HCT116 (cell line): Measurements from ENCODE around the gene WFDC12. TPM values are rescaled to one million over a fixed set of nuclear protein-coding genes. Genes with fewer than 3 reads are reported as not detected.

Experiments
- ATAC-seq: fragments of 200-7000 bp; cut with Tn5 transposase; 2 replicates; pipeline ENCODE4 v1.9.1; 2020; ENCODE audit warnings: mild to moderate bottlenecking, moderate library complexity
- BruUV-seq: library from RNA; stranded (reverse); fragments of 400-500 nt; replicated peaks from 2 replicates; lab custom pipeline; 2021; lab: Mats Ljungman, UMichigan
- CTCF ChIA-PET: fragments of 300-600 bp; sonication (Branson Sonifier 250); formaldehyde crosslinking; loops from one replicate; lab custom pipeline; 2021; ENCODE audit warnings: antibody characterized with exemption; lab: Charles Lee
- POLR2A ChIA-PET: fragments of 300-600, 350-600 bp; sonication (Branson Sonifier 250); formaldehyde crosslinking; loops from one replicate; lab custom pipeline; 2021; ENCODE audit warnings: antibody characterized with exemption; lab: Charles Lee
- RAD21 ChIA-PET, 2 experiments: fragments of 300-600 bp; sonication (Branson Sonifier 250); formaldehyde crosslinking; loops; one replicate each; lab custom pipeline; 2023; ENCODE audit warnings: low total read pairs in 2 of 2; ENCODE audit not compliant: uncharacterized antibody in 2 of 2, unreplicated experiment in 2 of 2, low non-redundant PET in 1 of 2; lab: Charles Lee
- DNase-seq: peaks from one replicate; pipeline ENCODE4 v3.0.0-alpha.2; 2010; ENCODE audit warnings: low read depth, low spot score
- H2AFZ ChIP-seq: fragments of 200-600 bp; shearing (Covaris generic), sonication (generic); 2 replicates; pipeline ENCODE4 v1.6.1; 2017; ENCODE audit warnings: low read depth, mixed run types, mixed read lengths, antibody characterized with exemption, low read length; ENCODE audit not compliant: poor library complexity, severe bottlenecking
- H3K27ac ChIP-seq: 2 replicates; pipeline ENCODE4 v1.5.1; 2012; ENCODE audit warnings: low read depth, low read length
- H3K27me3 ChIP-seq: fragments of 200-600 bp; sonication (generic); 2 replicates; pipeline ENCODE4 v1.6.1; 2016; ENCODE audit warnings: mixed run types, low read length, mixed read lengths; ENCODE audit not compliant: insufficient read depth
- H3K36me3 ChIP-seq, 2 experiments: fragments of 200-500 bp in 1 of 2; fragments of 200-600 bp in 1 of 2; sonication (Bioruptor generic) in 1 of 2; sonication (generic) in 1 of 2; 2 replicates each; pipeline versions ENCODE4 v1.5.1 to v1.6.1; 2014 to 2016; ENCODE audit warnings: low read length in 2 of 2, inconsistent platforms in 1 of 2, mixed read lengths in 1 of 2, mixed run types in 1 of 2; ENCODE audit not compliant: insufficient read depth in 2 of 2, control insufficient read depth in 1 of 2
- H3K4me1 ChIP-seq, 2 experiments: fragments of 200-600 bp in 1 of 2; sonication (generic) in 1 of 2; 2 replicates each; pipeline versions ENCODE4 v1.5.1 to v1.6.1; 2012 to 2017; ENCODE audit warnings: low read length in 2 of 2, inconsistent platforms in 1 of 2, mild to moderate bottlenecking in 1 of 2, mixed read lengths in 1 of 2, mixed run types in 1 of 2, moderate library complexity in 1 of 2; ENCODE audit not compliant: insufficient read depth in 2 of 2, control insufficient read depth in 1 of 2
- H3K4me2 ChIP-seq: fragments of 200-600 bp; sonication (generic); 2 replicates; pipeline ENCODE4 v1.6.1; 2017; ENCODE audit warnings: mixed run types, low read length, mixed read lengths
- H3K4me3 ChIP-seq, 2 experiments: fragments of 200-600 bp in 1 of 2; sonication (generic) in 1 of 2; replicated peaks in 1 of 2; 2 replicates each; pipeline ENCODE4 v1.5.1; 2011 to 2016; ENCODE audit warnings: low read length in 2 of 2, control low read depth in 1 of 2, low read depth in 1 of 2, mild to moderate bottlenecking in 1 of 2, mixed read lengths in 1 of 2, mixed run types in 1 of 2
- H3K79me2 ChIP-seq: fragments of 200-600 bp; sonication (generic); 2 replicates; pipeline ENCODE4 v1.6.1; 2017; ENCODE audit warnings: mild to moderate bottlenecking, mixed run types, low read length, moderate library complexity, mixed read lengths; ENCODE audit not compliant: insufficient read depth
- H3K9ac ChIP-seq: fragments of 200-600 bp; sonication (generic); 2 replicates; pipeline ENCODE4 v1.6.1; 2016; ENCODE audit warnings: low read length, mixed read lengths
- H3K9me2 ChIP-seq: fragments of 200-600 bp; sonication (generic), shearing (Covaris generic); 2 replicates; pipeline ENCODE4 v1.6.1; 2017; ENCODE audit warnings: mixed run types, mild to moderate bottlenecking, moderate library complexity; ENCODE audit not compliant: insufficient read depth
- H3K9me3 ChIP-seq, 2 experiments: fragments of 200-500 bp in 1 of 2; fragments of 200-600 bp in 1 of 2; sonication (Bioruptor generic) in 1 of 2; sonication (generic) in 1 of 2; 2 replicates each; pipeline ENCODE4 v1.6.1; 2014 to 2017; ENCODE audit warnings: low read length in 2 of 2, mixed read lengths in 2 of 2, inconsistent platforms in 1 of 2, low read depth in 1 of 2, mild to moderate bottlenecking in 1 of 2, mixed run types in 1 of 2, moderate library complexity in 1 of 2; ENCODE audit not compliant: control insufficient read depth in 1 of 2, insufficient read depth in 1 of 2
- H4K20me1 ChIP-seq: fragments of 200-600 bp; sonication (generic), shearing (Covaris generic); 2 replicates; pipeline ENCODE4 v1.6.1; 2017; ENCODE audit warnings: mixed run types, mild to moderate bottlenecking, moderate library complexity; ENCODE audit not compliant: insufficient read depth
- ATF3 ChIP-seq: IDR thresholded peaks from 2 replicates; pipeline ENCODE4 v1.6.1; 2012
- CBX3 ChIP-seq: IDR thresholded peaks from 2 replicates; pipeline ENCODE4 v1.6.1; 2012; ENCODE audit warnings: low read depth
- CEBPB ChIP-seq: IDR thresholded peaks from 2 replicates; pipeline ENCODE4 v1.6.1; 2012; ENCODE audit warnings: low read depth
- CTCF ChIP-seq, 3 experiments: fragments of 200-600 bp in 1 of 3; sonication (generic) in 1 of 3; IDR thresholded peaks in 2 of 3; conservative IDR thresholded peaks in 1 of 3; 2 replicates each; pipeline ENCODE4 v1.5.1; 2012 to 2017; ENCODE audit warnings: low read depth in 2 of 3, low read length in 2 of 3, antibody characterized with exemption in 1 of 3, borderline replicate concordance in 1 of 3, control low read depth in 1 of 3, mild to moderate bottlenecking in 1 of 3, mixed read lengths in 1 of 3, mixed run types in 1 of 3, moderate library complexity in 1 of 3; ENCODE audit not compliant: insufficient read depth in 1 of 3
- EGR1 ChIP-seq: IDR thresholded peaks from 2 replicates; pipeline ENCODE4 v1.6.1; 2012; ENCODE audit warnings: low read depth
- ELF1 ChIP-seq: IDR thresholded peaks from 2 replicates; pipeline ENCODE4 v1.6.1; 2012; ENCODE audit warnings: low read depth, borderline replicate concordance
- EZH2 ChIP-seq: fragments of 200-600 bp; sonication (generic); IDR thresholded peaks from 2 replicates; pipeline ENCODE4 v1.6.1; 2017; ENCODE audit warnings: antibody characterized with exemption, mixed run types
- EZH2phosphoT487 ChIP-seq: fragments of 200-600 bp; IDR thresholded peaks from 2 replicates; pipeline ENCODE4 v1.6.1; 2018; ENCODE audit warnings: antibody characterized with exemption, borderline replicate concordance
- JUND ChIP-seq: IDR thresholded peaks from 2 replicates; pipeline ENCODE4 v1.6.1; 2012
- POLR2A ChIP-seq: IDR thresholded peaks from 2 replicates; pipeline ENCODE4 v1.7.0; 2011; ENCODE audit warnings: borderline replicate concordance; ENCODE audit not compliant: insufficient read depth, insufficient read length; ENCODE audit errors: extremely low read depth
- POLR2AphosphoS5 ChIP-seq: IDR thresholded peaks from 2 replicates; pipeline ENCODE4 v1.6.1; 2011; ENCODE audit warnings: mild to moderate bottlenecking, low read depth, low read length, moderate library complexity
- SIN3A ChIP-seq: IDR thresholded peaks from 2 replicates; pipeline ENCODE4 v1.6.1; 2012; ENCODE audit warnings: low read depth
- SP1 ChIP-seq: IDR thresholded peaks from 2 replicates; pipeline ENCODE4 v1.6.1; 2012; ENCODE audit warnings: low read depth
- SRF ChIP-seq: IDR thresholded peaks from 2 replicates; pipeline ENCODE4 v1.6.1; 2012; ENCODE audit warnings: low read depth
- YY1 ChIP-seq: IDR thresholded peaks from 2 replicates; pipeline ENCODE4 v1.6.1; 2011; ENCODE audit warnings: low read length, low read depth, moderate library complexity, mild to moderate bottlenecking; ENCODE audit not compliant: insufficient replicate concordance; ENCODE audit errors: extremely low read depth
- ZBTB33 ChIP-seq: IDR thresholded peaks from 2 replicates; pipeline ENCODE4 v1.6.1; 2011; ENCODE audit warnings: mild to moderate bottlenecking, low read length, moderate library complexity; ENCODE audit not compliant: insufficient replicate concordance; ENCODE audit errors: extremely low read depth
- ZNF274 ChIP-seq: fragments of 200-500 bp; sonication (Bioruptor generic); IDR thresholded peaks from 2 replicates; pipeline ENCODE4 v1.6.1; 2014; ENCODE audit warnings: mild to moderate bottlenecking, low read depth, low read length, inconsistent platforms
- intact Hi-C: fragments of 100-400 bp; cut with micrococcal nuclease; formaldehyde crosslinking; loops from 2 replicates; pipeline ENCODE4 v1.10.0; 2022
- total RNA-seq: library from RNA; stranded (reverse); gene quantifications from one replicate; pipeline ENCODE4 v1.2.1, GENCODE V29; 2021; ENCODE audit not compliant: unreplicated experiment
- TF ChIP-seq, protein P1 (sequence below): IDR thresholded peaks from 2 replicates; pipeline ENCODE4 v1.6.1; 2012
- TF ChIP-seq, protein P2 (sequence below): IDR thresholded peaks from 2 replicates; pipeline ENCODE4 v1.6.1; 2012; ENCODE audit warnings: low read depth

The WFDC12 gene
- total RNA-seq, 1 experiment from 2014 or later, result not detected

DNA sequence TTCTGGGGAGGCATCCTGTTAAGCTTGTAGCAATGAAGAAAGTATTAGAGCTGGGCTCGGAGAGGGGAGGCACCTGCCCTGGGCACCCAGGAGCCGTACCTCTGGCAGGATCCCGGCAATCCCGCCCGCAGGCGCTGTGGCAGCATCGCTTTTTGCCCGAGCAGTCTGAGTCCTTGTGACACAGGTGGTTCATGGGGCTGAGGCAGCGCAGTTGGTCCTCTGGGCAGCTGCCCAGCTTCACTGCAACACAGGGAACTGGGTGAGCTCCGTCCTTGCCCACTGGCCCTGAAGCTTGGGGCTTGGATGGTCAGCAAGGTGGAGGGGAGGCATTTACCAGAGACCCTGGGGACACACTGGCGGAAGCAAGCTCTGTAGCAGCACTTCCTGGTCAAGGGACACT is 14.0 kb downstream of the WFDC12 start:
- Histone ChIP-seq H2AFZ (no peak overlapping the region), H3K36me3 (no peaks in the 10 kb centered on the region), H3K79me2 (no peaks in the 10 kb centered on the region), H3K4me2 (no peak overlapping the region), H3K4me3 (no peak overlapping the region), H4K20me1 (no peaks in the 10 kb centered on the region), H3K9me3 (no peaks in the 10 kb centered on the region), H3K27ac (no peak overlapping the region), H3K4me1 (0 out of 4 replicates have a peak, but pooled peaks cover 0 to 3% of the 10 kb centered on the region in 2 experiments), H3K9ac (no peak overlapping the region), H3K27me3 (no peaks in the 10 kb centered on the region; the same call in 1 of the 2 replicates), H3K9me2 (no peaks in the 10 kb centered on the region)
- TF ChIP-seq EZH2 (no peak), EZH2phosphoT487 (no peak), CTCF (IDR thresholded peaks at IDR 0.05 in 2 of 3, conservative IDR thresholded peaks at IDR 0.05 in 1 of 3; ENCODE audit: borderline replicate concordance in 1 of 3, insufficient read depth in 1 of 3, low read depth in 2 of 3, low read length in 2 of 3) (no peak), CBX3 (no peak), SRF (no peak), ZBTB33 (no peak), CEBPB (no peak), YY1 (no peak), SIN3A (no peak), POLR2AphosphoS5 (no peak), ELF1 (no peak), ATF3 (no peak), ZNF274 (no peak), EGR1 (no peak), JUND (no peak), POLR2A (no peak), SP1 (no peak)
- TF ChIP-seq, protein P1, sequence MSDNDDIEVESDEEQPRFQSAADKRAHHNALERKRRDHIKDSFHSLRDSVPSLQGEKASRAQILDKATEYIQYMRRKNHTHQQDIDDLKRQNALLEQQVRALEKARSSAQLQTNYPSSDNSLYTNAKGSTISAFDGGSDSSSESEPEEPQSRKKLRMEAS, result no peak
- TF ChIP-seq, protein P2, sequence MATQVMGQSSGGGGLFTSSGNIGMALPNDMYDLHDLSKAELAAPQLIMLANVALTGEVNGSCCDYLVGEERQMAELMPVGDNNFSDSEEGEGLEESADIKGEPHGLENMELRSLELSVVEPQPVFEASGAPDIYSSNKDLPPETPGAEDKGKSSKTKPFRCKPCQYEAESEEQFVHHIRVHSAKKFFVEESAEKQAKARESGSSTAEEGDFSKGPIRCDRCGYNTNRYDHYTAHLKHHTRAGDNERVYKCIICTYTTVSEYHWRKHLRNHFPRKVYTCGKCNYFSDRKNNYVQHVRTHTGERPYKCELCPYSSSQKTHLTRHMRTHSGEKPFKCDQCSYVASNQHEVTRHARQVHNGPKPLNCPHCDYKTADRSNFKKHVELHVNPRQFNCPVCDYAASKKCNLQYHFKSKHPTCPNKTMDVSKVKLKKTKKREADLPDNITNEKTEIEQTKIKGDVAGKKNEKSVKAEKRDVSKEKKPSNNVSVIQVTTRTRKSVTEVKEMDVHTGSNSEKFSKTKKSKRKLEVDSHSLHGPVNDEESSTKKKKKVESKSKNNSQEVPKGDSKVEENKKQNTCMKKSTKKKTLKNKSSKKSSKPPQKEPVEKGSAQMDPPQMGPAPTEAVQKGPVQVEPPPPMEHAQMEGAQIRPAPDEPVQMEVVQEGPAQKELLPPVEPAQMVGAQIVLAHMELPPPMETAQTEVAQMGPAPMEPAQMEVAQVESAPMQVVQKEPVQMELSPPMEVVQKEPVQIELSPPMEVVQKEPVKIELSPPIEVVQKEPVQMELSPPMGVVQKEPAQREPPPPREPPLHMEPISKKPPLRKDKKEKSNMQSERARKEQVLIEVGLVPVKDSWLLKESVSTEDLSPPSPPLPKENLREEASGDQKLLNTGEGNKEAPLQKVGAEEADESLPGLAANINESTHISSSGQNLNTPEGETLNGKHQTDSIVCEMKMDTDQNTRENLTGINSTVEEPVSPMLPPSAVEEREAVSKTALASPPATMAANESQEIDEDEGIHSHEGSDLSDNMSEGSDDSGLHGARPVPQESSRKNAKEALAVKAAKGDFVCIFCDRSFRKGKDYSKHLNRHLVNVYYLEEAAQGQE, result no peak
- ChIA-PET RAD21 (no interaction called here), CTCF (interaction anchor here (1.0 to 4.6 kb wide), 4 partner anchors 14 to 120 kb away, joined by 4 to 51 read pairs (median 21); no protein-coding TSS in a partner anchor), POLR2A (no interaction called here)
- ATAC-seq (no peak), DNase-seq (no peak)
- no TSS peak for BruUV-seq
- intact Hi-C loops, result no loop called here
